HEK293 (cell line): ENCODE data around the gene PPP6R3.

Source experiments
- CTCF ChIP-seq: fragments of 450-650 bp; formaldehyde crosslinking; IDR thresholded peaks from 2 replicates; pipeline ENCODE4 v1.5.1; 2016; ENCODE audit warnings: missing biosample characterization, missing genetic modification characterization
- REPIN1 ChIP-seq: fragments of 450-650 bp; formaldehyde crosslinking; IDR thresholded peaks from 2 replicates; pipeline ENCODE4 v1.5.1; 2017; ENCODE audit warnings: missing biosample characterization, missing genetic modification characterization, low read depth
- REST ChIP-seq: fragments of 450-650 bp; formaldehyde crosslinking; IDR thresholded peaks from 2 replicates; pipeline ENCODE4 v1.5.1; 2016; ENCODE audit warnings: missing biosample characterization, missing genetic modification characterization
- SP7 ChIP-seq: fragments of 450-650 bp; formaldehyde crosslinking; IDR thresholded peaks from 2 replicates; pipeline ENCODE4 v1.5.1; 2016; ENCODE audit warnings: missing biosample characterization, missing genetic modification characterization
- ZBTB7A ChIP-seq: fragments of 450-650 bp; formaldehyde crosslinking; IDR thresholded peaks from 2 replicates; pipeline ENCODE4 v1.5.1; 2016; ENCODE audit warnings: low read depth, missing biosample characterization, missing genetic modification characterization
- ZEB2 ChIP-seq: fragments of 450-650 bp; formaldehyde crosslinking; IDR thresholded peaks from 2 replicates; pipeline ENCODE4 v1.5.1; 2016; ENCODE audit warnings: missing biosample characterization, missing genetic modification characterization
- ZNF184 ChIP-seq: fragments of 450-650 bp; IDR thresholded peaks from 2 replicates; pipeline ENCODE4 v1.5.1; 2018; ENCODE audit warnings: missing biosample characterization, mild to moderate bottlenecking, missing genetic modification characterization
- ZNF302 ChIP-seq: fragments of 450-650 bp; formaldehyde crosslinking; IDR thresholded peaks from 2 replicates; pipeline ENCODE4 v1.5.1; 2016; ENCODE audit warnings: missing biosample characterization, missing genetic modification characterization, low read depth
- ZNF670 ChIP-seq: fragments of 450-650 bp; formaldehyde crosslinking; IDR thresholded peaks from 2 replicates; pipeline ENCODE4 v1.5.1; 2016; ENCODE audit warnings: missing biosample characterization, missing genetic modification characterization, low read depth
- ZNF776 ChIP-seq: fragments of 450-650 bp; formaldehyde crosslinking; IDR thresholded peaks from 2 replicates; pipeline ENCODE4 v1.5.0; 2017; ENCODE audit warnings: missing biosample characterization, missing genetic modification characterization, borderline replicate concordance

- TF ChIP-seq CTCF: no peak
- TF ChIP-seq ZNF184: no peak
- TF ChIP-seq ZBTB7A (tag by site-specific recombination): no peak
- no peak for TF ChIP-seq ZEB2
- TF ChIP-seq ZNF776 (tag by site-specific recombination): no peak
- TF ChIP-seq REST (tag by site-specific recombination): no peak
- TF ChIP-seq ZNF670 (tag by site-specific recombination): no peak
- TF ChIP-seq ZNF302 (tag by site-specific recombination): no peak
- no peak for TF ChIP-seq SP7 (tag by site-specific recombination)
- TF ChIP-seq REPIN1: no peak
Observed at GRCh38 chr11:68598816-68599653, 138.5 kb downstream of the PPP6R3 start.
